HepG2 (cell line): ENCODE data around the gene GATA5.

Experiments
- FOXK2 ChIP-seq: fragments of 450-650 bp; IDR thresholded peaks from 2 replicates; pipeline ENCODE4 v1.6.1; 2016
- GABPA ChIP-seq, 2 experiments: IDR thresholded peaks; 2 replicates each; pipeline ENCODE4 v1.6.1; 2011 to 2016; ENCODE audit warnings: low read depth in 2 of 2, low read length in 1 of 2, missing biosample characterization in 1 of 2, missing genetic modification characterization in 1 of 2
- MEF2D ChIP-seq: sonication (generic); formaldehyde crosslinking; IDR thresholded peaks from 2 replicates; pipeline ENCODE4 v1.5.1; 2020; ENCODE audit warnings: mild to moderate bottlenecking, missing genetic modification reagents
- MZF1 ChIP-seq: sonication (generic); formaldehyde crosslinking; IDR thresholded peaks from 2 replicates; pipeline ENCODE4 v1.8.1; 2023; ENCODE audit warnings: mild to moderate bottlenecking, missing genetic modification reagents, borderline replicate concordance
- NR1H2 ChIP-seq: sonication (generic); formaldehyde crosslinking; IDR thresholded peaks from 2 replicates; pipeline ENCODE4 v1.8.1; 2022; ENCODE audit warnings: low read depth, missing genetic modification reagents, borderline replicate concordance
- RBM39 ChIP-seq: fragments of 200-400 bp; formaldehyde crosslinking; IDR thresholded peaks from one replicate; pipeline ENCODE4 v1.6.1; 2018; ENCODE audit warnings: antibody characterized with exemption, mild to moderate bottlenecking, low read depth, low read length; ENCODE audit not compliant: poor library complexity, severe bottlenecking
- SP2 ChIP-seq: sonication (generic); formaldehyde crosslinking; IDR thresholded peaks from 2 replicates; pipeline ENCODE4 v1.5.1; 2020; ENCODE audit warnings: mild to moderate bottlenecking, missing genetic modification reagents
- XRCC5 ChIP-seq: fragments of 200-400 bp; formaldehyde crosslinking; optimal IDR thresholded peaks from 2 replicates; pipeline ENCODE3; 2017; ENCODE audit warnings: mild to moderate bottlenecking, low read length
- ZBTB21 ChIP-seq: sonication (generic); formaldehyde crosslinking; IDR thresholded peaks from 2 replicates; pipeline ENCODE4 v1.4.0; 2020; ENCODE audit warnings: missing genetic modification reagents
- ZMYM4 ChIP-seq: sonication (generic); formaldehyde crosslinking; IDR thresholded peaks from 2 replicates; pipeline ENCODE4 v1.8.1; 2023; ENCODE audit warnings: mild to moderate bottlenecking, missing genetic modification reagents
- ZNF121 ChIP-seq: sonication (generic); formaldehyde crosslinking; IDR thresholded peaks from 2 replicates; pipeline ENCODE4 v1.5.0; 2020; ENCODE audit warnings: mild to moderate bottlenecking, missing genetic modification reagents
- ZNF430 ChIP-seq: sonication (generic); formaldehyde crosslinking; IDR thresholded peaks from 2 replicates; pipeline ENCODE4 v1.9.0; 2021; ENCODE audit warnings: mild to moderate bottlenecking, missing genetic modification reagents
- TF ChIP-seq, protein P1 (sequence below): sonication (generic); formaldehyde crosslinking; IDR thresholded peaks from 2 replicates; pipeline ENCODE4 v1.5.0; 2020; ENCODE audit warnings: mild to moderate bottlenecking, missing genetic modification reagents, moderate library complexity

DNA sequence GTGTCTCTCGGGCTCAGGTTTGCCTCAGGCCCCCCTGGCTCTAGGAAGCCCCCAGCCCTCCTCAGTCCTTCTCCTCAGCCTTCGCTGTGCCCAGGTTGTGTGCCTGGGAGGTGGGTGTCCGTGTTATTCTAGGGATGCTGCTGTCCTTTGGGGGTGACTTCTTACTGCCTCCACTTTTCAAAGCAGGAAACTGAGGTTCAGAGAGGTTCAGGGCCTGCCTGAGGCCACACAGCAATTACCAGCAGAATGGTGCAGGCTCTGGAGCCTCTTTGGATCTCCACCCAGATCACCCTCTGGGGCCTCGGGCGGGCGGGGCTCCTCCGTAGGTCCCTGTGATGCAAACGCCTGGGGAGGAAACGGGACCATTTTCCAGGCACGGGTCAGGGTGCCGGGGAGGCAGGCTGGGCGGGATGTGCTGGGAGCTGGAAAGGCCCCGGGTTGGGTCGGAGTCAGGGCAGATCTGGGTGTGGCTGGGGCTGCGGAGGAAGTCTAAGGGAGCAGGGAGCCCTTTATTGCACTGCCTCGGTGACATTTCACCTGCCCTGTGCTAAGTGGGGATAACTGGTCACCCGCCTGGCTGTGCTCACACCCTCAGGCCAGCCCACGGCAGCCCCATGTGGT lies 23.2 kb downstream of the GATA5 start:
- no peak for TF ChIP-seq MZF1 (CRISPR knock-in tag)
- no peak for TF ChIP-seq GABPA (IDR thresholded peaks at IDR 0.05; ENCODE audit: low read depth, low read length)
- TF ChIP-seq GABPA (CRISPR knock-in tag; IDR thresholded peaks at IDR 0.05; ENCODE audit: low read depth) = no peak
- TF ChIP-seq ZNF121 (CRISPR knock-in tag) = no peak
- TF ChIP-seq NR1H2 (CRISPR knock-in tag) = no peak
- no peak for TF ChIP-seq ZNF430 (CRISPR knock-in tag)
- TF ChIP-seq, protein P1, sequence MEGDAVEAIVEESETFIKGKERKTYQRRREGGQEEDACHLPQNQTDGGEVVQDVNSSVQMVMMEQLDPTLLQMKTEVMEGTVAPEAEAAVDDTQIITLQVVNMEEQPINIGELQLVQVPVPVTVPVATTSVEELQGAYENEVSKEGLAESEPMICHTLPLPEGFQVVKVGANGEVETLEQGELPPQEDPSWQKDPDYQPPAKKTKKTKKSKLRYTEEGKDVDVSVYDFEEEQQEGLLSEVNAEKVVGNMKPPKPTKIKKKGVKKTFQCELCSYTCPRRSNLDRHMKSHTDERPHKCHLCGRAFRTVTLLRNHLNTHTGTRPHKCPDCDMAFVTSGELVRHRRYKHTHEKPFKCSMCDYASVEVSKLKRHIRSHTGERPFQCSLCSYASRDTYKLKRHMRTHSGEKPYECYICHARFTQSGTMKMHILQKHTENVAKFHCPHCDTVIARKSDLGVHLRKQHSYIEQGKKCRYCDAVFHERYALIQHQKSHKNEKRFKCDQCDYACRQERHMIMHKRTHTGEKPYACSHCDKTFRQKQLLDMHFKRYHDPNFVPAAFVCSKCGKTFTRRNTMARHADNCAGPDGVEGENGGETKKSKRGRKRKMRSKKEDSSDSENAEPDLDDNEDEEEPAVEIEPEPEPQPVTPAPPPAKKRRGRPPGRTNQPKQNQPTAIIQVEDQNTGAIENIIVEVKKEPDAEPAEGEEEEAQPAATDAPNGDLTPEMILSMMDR (CRISPR knock-in tag) = no peak
- TF ChIP-seq ZMYM4 (CRISPR knock-in tag) = no peak
- no peak for TF ChIP-seq FOXK2
- no peak for TF ChIP-seq ZBTB21
- no peak for TF ChIP-seq XRCC5
- no peak for TF ChIP-seq SP2 (CRISPR knock-in tag)
- TF ChIP-seq MEF2D (CRISPR knock-in tag) = no peak
- TF ChIP-seq RBM39 = no peak
